Stimulated activated CD8-positive, alpha-beta memory T cell treated with anti-CD3 and anti-CD28 coated beads, Interleukin-12 subunit alpha, Interleukin-12 subunit beta, amount 100 ng/mL, for 24 hours (primary cell): ENCODE results near the gene MBD1.
"Not testable (repeated sequence)": the region's sequence is repeated elsewhere in the genome, so short reads cannot be mapped to it uniquely, and the experiment has no call there.

Experiments
- DNase-seq: peaks from one replicate; pipeline ENCODE4 v3.0.0-alpha.2; 2020; ENCODE audit errors: extremely low read depth

Gene MBD1

DNA sequence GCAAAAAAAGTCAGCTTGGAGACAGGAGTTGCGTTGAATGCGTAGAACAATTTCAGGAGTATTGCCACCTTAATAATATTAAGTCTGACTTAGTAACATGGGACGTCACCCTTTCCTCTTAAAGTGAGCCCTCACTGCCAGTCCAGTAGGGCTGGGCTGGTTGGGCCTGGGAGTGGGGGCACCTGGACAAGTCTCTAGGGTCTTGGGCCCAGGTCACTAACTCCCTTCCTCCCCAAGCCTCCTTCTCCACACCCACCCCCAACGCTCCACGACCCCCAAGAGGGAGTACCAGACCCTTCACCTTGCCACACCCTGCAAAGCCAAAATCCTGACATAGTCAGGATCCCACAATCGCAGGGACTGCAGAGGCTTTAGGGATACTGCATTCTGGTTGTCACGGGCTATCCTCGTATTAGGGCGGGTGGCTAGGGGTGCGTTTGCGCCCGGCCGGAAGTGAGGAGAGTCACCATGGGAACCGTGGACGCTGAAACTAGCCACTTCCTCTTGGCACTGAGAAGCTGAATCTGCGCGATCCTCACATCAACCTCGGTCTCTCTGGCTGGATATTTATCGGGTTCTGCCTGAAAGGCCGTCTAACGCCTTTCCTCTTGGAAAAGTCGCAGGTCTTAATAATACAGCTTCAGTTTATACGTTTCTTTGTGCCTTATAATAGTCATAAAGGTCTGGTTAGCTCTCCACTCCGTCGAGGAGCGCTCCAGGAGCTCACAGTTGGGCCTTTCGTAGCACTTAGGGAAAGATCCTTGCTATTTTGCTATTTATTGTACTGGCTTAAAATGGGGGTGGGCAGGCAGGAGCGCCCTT, 16.5 kb upstream of the MBD1 start:
- no peak for DNase-seq

DNA sequence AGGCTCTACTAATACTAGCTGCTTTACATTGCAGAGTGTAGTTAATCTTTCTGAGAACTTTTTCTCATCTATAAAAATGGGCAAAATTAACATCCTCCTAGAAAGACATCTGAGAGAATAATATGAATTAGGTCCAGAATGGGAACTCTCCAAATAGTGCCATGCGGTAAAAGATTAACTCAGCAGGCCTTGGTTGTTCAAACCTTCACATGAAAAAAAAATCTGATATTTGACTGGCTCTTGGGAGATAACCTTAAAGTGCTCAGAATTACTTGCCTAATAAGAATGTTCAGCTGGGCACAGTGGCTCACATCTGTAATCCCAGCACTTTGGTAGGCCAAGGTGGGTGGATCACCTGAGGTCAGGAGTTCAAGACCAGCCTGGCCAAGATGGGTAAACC, 11.7 kb upstream of the MBD1 start:
- DNase-seq: no peak

DNA sequence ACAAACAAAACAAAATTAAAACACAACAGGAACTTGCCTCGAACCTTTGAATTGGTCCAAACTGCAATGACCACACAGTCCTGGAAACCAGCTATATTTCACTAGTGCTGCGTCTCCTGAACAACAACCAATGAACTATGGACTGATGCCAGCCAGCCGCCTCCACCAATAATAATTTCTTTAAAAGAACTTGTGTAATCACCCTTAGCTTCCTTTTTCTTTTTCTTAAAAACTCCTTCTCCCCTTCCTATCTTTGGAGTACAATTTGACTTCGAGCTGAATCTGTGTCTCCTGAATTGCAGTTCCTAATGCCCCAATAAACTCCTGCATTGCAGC, 7.8 kb upstream of the MBD1 start:
- DNase-seq: no peak

DNA sequence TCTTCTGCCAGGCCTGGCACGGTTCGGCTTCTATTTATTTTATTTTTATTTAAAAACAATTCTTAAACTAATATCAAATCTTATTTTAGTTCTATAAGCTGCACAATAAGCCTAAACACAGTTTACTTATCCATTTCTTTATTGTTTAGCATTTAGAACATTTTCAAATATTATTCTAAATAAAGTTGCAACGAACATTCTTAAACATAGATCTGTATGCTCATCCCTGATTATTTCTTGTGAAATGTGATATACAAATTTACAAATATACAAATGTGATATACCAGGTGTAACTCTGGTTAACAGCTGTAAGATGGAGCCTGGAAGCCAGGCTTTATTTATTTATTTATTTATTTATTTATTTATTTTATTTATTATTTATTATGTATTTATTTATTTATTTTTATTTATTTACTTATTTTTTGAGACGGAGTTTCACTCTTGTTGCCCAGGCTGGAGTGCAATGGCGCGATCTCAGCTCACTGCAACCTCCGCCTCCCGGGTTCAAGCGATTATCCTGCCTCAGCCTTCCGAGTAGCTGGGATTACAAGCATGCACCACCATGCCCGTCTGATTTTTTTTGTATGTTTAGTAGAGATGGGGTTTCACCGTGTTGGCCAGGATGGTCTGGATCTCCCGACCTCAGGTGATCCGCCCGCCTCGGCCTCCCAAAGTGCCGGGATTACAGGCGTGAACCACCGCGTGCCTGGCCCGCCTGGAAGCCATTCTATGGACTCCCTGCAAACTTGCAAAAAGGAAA, 7.2 kb upstream of the MBD1 start:
- DNase-seq: not testable (repeated sequence)

DNA sequence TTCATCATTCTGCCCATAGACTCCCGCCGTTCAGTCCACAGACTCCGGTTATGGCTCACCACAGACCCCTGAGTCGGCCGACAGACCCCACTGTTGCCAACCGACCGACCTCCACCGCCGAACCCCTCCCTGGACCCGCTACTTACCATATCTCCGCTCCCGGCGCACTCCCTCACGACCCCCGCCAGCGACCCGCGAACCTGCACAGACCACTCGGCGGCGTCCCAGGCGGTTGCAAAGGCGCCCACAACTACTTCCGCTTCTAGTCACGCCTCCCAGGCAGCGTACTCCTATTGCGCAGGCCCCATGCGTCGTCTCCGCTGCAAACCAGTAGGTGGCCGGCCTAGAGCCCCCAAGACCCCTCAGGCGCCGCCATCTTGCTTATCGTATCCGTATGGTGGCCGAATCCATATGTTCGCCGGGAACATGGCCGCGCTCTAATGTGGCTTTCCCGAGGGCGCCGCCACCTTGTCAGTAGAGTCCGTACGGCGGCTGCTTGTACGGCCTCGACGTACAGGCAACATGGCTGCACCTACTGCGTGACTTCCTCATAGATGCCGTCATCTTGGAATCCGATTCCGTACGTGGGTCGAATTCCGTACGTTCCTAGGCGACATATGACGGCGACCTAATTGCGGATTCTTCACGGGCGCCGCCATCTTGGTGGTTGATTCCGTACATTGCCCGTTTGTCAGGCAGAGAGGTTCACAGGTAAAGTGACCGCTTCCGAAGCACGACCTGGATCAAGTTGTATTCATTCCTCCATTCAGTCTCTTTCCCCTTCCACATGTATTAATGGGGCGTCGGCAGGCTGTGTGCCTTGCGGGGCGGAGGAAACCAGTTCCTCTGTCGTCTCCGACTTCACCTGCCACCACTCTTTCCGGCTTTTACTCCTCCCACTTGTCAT, 6.4 kb upstream of the MBD1 start, which contains the start of gene CXXC1:
CXXC1 (minus strand) TSS at position 252 of the 907 bp plus-strand sequence; CDS start at position 149, 103 bp downstream.
- peak; percentile 95 for DNase-seq

DNA sequence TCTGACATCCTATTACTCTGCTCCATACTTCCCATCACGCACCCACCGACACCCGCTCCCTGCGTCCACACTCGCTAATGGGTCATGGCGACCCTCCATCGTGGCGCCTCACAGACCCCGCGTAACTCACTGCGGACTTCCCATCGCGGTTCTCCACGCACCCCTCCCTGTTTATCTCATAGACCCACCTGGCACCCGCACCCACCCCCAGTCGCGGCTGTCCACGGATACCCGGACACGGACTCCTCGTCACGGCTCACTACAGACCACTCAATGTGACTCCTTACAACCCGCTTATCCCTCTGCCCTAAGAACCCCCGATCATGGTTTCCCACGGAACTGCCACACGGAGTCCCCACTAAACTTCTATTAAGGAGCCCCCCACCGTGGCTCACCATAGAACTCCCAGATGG, 5.7 kb upstream of the MBD1 start:
- DNase-seq: no peak

DNA sequence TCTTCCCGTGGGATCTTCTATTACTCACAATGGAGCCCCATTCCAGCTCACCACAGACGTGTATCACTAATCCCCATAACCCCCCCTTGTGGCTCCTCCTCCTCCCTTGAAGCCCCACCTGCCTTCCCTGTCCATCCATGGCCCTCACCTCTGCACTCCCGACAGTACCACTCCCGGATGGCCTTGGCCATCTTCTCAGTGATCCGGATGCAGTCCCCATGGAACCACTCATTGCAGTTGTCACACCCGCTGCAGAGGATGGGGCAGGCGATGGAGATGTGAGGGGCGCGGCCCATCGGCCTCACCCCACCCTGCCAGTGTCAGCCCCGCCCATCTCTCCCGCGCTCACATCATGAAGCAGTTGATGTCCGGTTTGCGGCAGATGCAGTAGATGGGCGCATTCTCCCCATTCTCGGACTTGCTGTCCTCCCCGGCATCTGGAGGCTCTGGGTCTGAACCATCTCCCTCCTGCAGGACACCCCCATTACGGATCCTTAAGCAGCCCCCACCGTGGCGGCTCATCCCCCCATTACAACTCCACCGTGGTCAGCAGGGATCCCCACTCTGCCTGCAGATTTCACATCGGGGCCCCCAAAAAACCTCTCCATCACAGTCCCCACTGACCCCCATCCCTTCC, 5.2 kb upstream of the MBD1 start:
- DNase-seq: no peak

DNA sequence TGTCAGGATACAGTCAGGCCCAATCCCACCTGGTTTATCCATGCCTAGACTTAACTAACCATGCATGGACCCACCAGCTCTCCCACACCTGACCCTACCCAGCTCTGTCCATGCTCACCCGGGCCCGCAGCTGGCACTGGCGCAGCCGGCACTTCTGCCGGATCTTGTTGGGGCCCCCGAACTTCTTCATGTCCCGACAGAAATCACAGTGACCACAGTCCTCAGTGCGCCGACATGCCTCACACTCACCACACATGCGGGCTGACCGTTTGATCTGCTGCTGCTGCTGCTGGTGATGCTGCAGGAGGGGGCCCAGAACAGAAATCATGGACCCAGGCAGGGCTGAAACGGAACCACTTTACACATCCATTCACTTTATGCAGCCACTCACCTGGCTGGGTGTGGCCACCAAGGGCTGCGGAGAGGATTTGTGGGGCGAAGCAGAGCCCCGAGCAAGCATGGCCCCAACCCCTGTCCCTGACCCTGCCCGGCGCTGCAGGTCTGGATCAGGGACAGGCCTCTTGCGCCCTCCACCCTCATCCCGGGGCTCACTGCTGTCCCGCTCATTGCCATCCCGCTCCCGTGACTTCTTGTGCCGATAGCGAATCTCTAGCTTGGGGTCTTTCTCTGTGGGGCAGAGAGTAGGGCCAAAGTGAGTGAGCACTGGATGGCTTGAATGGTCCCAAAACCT, 4.5 kb upstream of the MBD1 start:
- DNase-seq: no peak

DNA sequence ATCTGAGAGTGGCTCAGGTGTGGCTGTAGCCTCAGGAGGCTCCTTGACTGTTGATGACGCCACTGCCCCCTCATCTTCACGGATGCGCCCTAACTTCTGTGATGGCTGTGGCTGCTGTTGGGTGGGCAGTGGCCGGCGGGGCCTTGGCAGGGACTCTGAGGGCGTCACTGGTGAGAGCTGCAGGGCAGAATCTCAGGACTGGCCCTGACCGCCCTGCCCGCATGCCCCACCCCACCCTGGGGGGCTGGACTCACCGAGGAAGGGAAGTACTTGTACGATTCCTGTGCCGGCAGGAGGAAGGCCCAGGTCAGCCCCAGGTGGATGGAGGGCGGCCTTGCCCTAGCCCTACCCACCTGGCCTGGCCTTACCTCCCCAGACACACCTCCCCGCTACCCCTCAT, 3.7 kb upstream of the MBD1 start:
- no peak for DNase-seq

DNA sequence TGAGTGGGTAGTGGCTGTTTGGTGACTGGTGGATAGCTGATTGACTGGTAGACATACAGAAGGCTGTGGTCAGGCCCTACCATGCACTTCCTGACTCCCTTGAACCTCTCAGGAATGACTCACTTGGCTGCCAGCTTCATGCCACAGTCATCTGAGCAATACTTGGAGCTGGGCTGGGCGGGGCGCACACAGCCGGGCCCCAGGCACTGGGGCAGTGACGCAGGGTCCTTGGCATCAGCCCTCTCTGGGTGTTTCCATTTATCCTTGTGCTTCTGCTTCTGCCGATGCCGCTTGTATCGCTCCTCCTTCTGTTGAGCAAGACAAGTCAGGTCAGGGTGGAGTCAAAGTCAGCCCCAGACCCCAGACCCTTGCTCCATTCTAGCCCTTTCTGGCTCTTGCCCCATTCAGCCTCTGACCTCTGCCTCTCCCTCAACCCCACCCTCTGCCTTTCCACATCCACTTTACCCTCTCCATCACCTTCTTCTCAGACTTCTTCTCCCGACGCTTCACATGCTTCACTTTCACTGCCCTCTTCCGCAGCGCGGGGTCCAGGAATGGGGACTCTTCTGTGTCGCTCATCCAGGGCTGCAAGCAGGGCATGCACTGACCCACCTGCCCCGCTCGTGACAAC, 3.0 kb upstream of the MBD1 start:
- DNase-seq: no peak

DNA sequence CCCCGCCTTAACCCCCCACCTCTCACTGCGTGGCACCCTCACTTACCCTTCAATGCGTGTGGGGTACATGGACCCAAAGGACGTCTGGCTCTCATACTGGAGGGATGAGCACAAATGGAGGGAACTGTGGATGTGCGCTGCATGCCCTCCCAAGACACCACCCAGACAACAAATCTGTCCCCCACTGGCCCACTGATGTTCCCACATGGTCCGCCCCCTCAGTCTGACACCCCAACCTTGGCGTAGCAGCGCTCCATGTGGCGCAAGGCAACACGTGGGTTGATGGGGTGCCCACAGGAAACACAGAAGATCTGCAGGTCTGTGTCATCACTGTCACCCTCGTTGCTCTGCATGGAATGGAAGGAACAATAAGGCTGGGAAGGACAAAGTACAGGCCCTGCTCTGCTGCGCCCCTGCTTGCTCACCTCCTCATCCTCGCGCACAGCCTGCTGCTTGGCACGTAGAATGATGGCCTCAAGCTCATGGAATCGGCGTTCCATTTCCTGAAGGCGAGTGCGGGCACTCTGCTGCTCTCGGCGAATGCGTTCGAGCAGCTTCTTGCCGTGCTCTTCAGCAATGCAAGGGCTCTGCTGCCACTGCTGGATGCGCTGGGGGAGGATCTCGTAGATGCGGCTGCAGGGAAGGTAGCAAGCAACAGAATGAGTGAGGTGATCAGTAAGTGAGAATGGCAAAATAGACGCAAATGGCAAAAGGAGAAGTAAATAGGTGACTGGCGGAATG, 2.3 kb upstream of the MBD1 start:
- no peak for DNase-seq

DNA sequence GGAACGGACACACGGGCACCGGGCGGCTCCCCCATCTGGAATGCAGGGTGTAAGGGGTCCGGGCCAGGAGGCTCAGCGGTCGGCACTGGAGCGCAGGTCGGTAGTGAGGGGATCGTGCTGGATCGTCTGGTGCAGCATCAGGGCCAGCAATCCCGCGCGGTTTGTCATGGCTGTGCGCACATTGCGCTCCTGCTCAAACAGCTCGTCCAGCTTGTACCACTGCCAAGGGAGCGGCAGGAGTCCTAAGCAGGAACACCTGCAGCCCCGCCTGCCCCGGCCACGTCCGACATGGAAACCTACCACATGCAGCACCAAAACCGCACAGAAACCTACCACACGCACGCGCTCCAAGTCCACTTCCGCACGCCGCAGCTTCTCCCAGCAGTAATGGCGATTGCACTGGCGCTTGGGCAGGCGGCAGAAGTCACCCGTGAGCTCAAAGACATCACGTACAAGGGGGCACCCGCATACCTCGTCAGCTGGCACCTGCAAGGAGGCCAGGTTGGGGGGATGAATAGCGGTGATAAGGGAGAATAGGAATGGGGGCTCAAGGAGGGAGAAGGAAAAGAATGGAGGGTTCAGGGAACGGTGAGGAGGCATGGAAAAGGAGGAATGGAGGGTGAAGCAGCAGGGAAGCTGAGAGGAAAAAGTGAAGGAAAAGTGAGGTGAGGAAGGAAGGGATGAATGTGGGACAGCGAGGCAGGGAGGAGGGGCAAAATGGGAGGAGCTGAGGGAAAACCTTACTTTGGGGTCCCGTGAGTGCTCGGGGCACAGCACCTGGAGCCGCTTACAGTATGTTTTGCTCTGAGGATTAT, 1.4 kb upstream of the MBD1 start:
- DNase-seq: no peak

DNA sequence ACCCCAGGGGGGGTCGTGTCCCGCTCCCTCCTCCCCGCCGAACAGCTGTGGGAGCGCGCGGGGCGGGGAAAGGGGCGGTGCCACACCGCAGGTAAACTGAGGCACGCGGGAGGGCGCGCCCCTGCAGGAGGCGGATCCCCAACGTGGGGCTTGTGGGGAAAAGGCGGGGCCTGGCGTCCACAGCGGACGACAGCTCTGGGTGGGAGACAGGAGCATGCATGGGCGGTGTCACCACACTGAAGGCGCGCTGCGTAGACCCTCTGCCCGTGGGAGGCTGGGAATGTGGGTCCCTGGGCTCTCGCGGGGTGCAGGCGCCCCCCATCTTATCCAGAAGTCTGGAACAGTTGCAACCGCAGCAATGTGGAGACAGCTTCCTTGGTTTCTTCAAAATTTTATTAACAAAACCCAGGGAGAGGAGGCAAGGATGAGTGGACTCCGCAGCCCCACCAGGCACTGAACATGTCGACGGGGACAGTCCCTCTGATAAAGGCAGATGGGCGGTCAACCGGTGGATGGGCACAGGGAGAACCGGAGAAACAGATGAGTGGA, 723 bp upstream of the MBD1 start:
- DNase-seq: no peak

DNA sequence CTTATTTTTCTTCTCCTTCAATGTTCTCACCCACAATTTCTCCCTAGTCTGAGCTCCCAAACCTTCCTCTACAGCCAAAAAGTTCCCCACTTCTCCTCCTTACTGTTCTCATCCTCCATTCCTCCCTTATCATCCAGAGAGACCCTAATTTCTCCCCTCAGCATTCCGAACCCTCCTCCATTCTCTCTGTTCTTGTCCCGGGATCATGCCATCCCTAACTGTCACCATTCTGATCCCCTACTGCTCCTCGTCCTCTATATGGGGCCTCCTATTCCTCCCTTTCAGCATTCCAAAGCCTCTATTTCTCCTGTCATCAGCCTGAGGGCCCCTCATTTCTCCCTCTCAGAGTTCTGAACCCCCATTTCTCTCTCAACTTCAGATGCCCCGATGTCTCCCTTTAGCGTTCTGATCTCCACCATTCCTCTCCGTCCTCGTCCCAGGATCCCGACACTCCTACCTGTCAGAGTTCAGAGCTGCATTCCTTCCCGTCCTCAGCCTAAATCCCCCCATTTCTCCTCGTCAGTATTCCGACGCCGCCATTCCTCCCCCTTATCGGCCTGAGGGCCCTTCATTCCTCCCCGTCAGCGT, 522 bp downstream of the MBD1 start:
- no peak for DNase-seq

DNA sequence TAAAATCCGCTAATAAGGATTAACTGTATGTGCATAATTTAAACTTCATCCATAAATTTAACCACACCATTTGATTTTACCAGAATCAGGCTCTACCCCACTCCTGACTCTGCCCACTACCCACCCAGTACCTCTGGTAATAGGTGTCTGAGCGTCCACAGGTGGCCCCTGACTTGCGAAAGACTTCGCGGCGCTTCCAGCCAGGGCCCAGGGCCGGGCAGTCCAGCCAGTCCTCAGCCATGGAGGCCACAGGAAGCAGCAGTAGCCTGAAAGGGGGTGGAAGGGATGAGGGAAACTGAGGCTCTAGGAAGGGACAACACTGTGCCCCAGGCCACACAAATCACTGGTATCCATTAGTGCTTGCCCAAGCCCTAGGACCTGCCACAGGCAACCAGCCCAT, 1.6 kb downstream of the MBD1 start:
- DNase-seq: no peak

DNA sequence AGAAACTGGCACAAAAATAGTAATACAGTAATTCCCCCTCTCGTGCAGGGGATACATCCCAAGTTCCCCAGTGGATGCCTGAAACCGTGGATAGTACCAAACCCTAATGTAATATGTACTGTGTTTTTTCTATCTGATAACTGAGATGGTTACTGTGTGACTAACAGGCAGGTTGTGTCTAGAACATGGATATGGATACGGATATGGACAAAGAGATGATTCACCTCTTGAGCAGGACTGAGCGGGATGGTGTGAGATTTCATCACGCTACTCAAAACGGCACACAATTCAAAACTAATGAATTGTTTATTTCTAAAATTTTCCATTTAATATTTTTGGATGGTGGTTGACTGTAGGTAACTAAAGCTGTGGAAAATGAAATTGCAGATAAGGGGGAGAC, 3.4 kb downstream of the MBD1 start:
- DNase-seq: no peak

DNA sequence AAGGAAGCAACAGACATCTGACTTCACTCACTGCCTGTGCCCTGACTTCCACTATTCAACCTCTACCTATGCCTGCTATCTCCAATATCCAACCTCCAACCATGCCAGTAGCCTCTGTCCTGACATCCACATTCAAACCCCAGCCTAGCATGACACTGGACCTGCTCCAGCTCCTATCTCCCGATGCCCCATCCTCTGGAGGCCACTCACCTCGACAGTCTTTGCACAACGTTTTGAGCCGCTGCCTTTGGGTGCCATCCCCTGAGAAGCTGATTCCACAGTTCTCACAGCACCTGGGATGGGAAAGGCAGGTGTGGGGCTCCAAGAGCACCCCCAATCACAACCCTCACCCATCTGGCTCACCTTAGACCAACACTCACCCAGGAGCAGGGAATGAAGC, 4.9 kb downstream of the MBD1 start:
- DNase-seq: no peak

DNA sequence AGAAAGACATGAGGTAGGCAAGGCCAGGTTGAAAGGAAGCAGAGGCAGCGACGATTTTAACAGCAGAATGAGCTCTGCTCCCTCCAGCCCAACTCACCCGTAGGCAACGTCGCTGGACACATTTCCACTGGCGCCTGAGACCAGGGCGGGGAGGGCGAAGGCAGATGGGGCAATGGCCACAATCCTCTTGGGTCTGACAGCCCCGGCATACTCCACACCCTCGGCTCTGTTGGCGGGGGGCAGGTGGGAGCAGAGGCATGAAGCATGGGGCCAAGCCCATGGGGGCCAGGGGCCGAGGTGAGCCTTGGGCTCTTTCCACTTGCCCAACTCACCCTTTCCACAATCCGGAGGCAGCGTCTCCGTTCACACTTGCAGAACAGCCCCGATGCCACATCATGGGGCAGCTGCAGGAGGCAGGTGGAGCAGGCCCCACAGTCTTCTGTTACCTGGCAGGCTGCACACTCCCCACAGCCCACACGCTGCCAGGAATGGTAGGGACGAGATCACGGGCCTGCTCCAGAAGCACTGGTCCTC, 5.8 kb downstream of the MBD1 start:
- DNase-seq: no peak
